ENCODE measurements around the gene HMCN1.

The HMCN1 gene

GRCh38 chr1:185973645-185974044, 239.5 kb downstream of the HMCN1 start:
- DNase-seq: no peak

- DNase-seq: no peak
Observed at GRCh38 chr1:185974367-185975170, 240.4 kb downstream of the HMCN1 start.

- DNase-seq: no peak
Observed at GRCh38 chr1:185980891-185981290, 246.7 kb downstream of the HMCN1 start.

- DNase-seq: no peak
Observed at GRCh38 chr1:185984113-185984836, 250.1 kb downstream of the HMCN1 start.

GRCh38 chr1:185987611-185988321, 253.6 kb downstream of the HMCN1 start:
- DNase-seq: no peak

GRCh38 chr1:185990565-185990964, 256.4 kb downstream of the HMCN1 start:
- no peak for DNase-seq

GRCh38 chr1:185991266-185991665, 257.1 kb downstream of the HMCN1 start:
- DNase-seq: no peak

- DNase-seq: no peak
Observed at GRCh38 chr1:185996211-185996610, 262.0 kb downstream of the HMCN1 start.

- DNase-seq: no peak
Observed at GRCh38 chr1:185998391-185998790, 264.2 kb downstream of the HMCN1 start.

- no peak for DNase-seq
Observed at GRCh38 chr1:186002406-186002805, 268.2 kb downstream of the HMCN1 start.

- peak; percentile 5 for DNase-seq
Observed at GRCh38 chr1:186009039-186009737, 275.0 kb downstream of the HMCN1 start.

- DNase-seq: no peak
Observed at GRCh38 chr1:186014370-186015037, 280.3 kb downstream of the HMCN1 start.

GRCh38 chr1:186016856-186017255, 282.7 kb downstream of the HMCN1 start:
- DNase-seq: no peak

GRCh38 chr1:186022184-186022583, 288.0 kb downstream of the HMCN1 start:
- DNase-seq: peak; percentile 43

GRCh38 chr1:186026946-186027345, 292.8 kb downstream of the HMCN1 start:
- DNase-seq: no peak

- no peak for DNase-seq
Observed at GRCh38 chr1:186027621-186028020, 293.4 kb downstream of the HMCN1 start.

- no peak for DNase-seq
Observed at GRCh38 chr1:186030453-186030852, 296.3 kb downstream of the HMCN1 start.

GRCh38 chr1:186033847-186034271, 299.7 kb downstream of the HMCN1 start:
- DNase-seq: no peak

- no peak for DNase-seq
Observed at GRCh38 chr1:186042230-186042629, 308.0 kb downstream of the HMCN1 start.

GRCh38 chr1:186043296-186043695, 309.1 kb downstream of the HMCN1 start:
- DNase-seq: no peak

GRCh38 chr1:186044079-186044685, 310.0 kb downstream of the HMCN1 start:
- no peak for DNase-seq
